ENCODE data around the gene SKA3.

DNA sequence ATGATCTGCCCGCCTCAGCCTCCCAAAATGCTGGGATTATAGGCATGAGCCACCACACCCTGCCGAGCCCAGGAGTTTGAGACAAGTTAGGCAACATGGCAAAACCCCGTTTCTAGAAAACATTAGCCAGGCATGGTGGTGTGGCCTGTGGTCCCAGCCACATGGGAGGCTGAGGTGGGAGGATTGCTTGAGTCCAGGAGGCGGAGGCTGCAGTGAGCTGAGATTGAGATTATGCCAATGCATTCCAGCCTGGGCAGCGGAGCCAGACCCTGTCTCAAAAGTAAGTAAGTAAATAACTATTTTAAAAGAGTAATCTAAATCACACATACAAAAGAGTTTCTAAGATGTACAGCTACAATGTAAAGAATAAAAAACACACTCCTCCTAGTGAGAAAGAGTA, 41.9 kb downstream of the SKA3 start:
- TF ChIP-seq, protein P1, sequence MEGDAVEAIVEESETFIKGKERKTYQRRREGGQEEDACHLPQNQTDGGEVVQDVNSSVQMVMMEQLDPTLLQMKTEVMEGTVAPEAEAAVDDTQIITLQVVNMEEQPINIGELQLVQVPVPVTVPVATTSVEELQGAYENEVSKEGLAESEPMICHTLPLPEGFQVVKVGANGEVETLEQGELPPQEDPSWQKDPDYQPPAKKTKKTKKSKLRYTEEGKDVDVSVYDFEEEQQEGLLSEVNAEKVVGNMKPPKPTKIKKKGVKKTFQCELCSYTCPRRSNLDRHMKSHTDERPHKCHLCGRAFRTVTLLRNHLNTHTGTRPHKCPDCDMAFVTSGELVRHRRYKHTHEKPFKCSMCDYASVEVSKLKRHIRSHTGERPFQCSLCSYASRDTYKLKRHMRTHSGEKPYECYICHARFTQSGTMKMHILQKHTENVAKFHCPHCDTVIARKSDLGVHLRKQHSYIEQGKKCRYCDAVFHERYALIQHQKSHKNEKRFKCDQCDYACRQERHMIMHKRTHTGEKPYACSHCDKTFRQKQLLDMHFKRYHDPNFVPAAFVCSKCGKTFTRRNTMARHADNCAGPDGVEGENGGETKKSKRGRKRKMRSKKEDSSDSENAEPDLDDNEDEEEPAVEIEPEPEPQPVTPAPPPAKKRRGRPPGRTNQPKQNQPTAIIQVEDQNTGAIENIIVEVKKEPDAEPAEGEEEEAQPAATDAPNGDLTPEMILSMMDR (IDR thresholded peaks at IDR 0.05) = no peak
- TF ChIP-seq EP300 (IDR thresholded peaks at IDR 0.05) = no peak

All from sigmoid colon (tissue), 4 donors.